Left forelimb (tissue), 1 donor: ENCODE results near the gene CLEC18C.
"Not testable (repeated sequence)": the region's sequence is repeated elsewhere in the genome, so short reads cannot be mapped to it uniquely, and the experiment has no call there.

Experiments used
- DNase-seq: peaks from one replicate; pipeline ENCODE4 v3.0.0-alpha.2; 2018; ENCODE audit warnings: low spot score

CLEC18C gene

GRCh38 chr16:70173212-70173837 lies at the start of gene CLEC18C:
TSS of gene CLEC18C (plus strand) at chr16:70173787. CDS start at chr16:70174279, 492 bp downstream.
- not testable (repeated sequence) for DNase-seq

DNA sequence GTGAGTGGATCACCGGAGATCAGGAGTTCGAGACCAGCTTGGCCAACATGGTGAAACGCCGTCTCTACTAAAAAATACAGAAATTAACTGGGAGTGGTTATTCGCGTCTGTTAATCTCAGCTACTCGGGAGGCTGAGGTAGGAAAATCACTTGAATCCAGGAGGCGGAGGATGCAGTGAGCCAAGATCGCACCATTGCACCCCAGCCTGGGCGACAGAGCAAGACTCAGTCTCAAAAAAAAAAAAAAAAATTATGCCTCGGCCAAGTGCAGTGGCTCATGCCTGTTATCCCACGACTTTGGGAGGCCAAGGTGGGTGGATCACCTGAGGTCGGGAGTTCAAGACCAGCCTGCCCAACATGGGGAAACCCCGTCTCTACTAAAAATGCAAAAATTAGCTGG lies 49.8 kb upstream of the CLEC18C start:
- not testable (repeated sequence) for DNase-seq

- DNase-seq = not testable (repeated sequence)
Observed at GRCh38 chr16:70126226-70126625, 47.4 kb upstream of the CLEC18C start.

DNA sequence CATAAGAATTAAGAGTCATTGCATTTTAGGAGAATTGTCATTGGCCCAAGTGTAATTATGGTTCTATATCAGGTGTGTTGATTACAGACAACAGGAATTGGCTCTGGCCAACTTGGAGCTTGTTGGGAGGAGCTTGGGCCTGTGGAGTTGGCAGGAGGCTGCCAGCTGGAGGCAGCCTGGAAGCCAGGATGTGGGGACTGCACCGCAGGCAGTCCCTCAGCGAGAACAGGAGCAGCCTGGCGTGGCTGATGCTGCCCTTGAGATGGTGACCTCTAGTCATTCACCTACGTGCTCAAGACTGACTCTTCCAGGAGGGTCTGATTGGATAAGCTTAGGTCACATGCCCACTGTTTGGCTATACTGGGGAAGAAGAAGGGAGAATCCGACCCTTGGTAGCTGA lies 45.9 kb upstream of the CLEC18C start:
- DNase-seq = not testable (repeated sequence)

- not testable (repeated sequence) for DNase-seq
Observed at GRCh38 chr16:70128844-70129243, 44.7 kb upstream of the CLEC18C start.

GRCh38 chr16:70135796-70136195 lies 37.8 kb upstream of the CLEC18C start:
- not testable (repeated sequence) for DNase-seq

GRCh38 chr16:70136595-70136994 lies 37.0 kb upstream of the CLEC18C start:
- not testable (repeated sequence) for DNase-seq

DNA sequence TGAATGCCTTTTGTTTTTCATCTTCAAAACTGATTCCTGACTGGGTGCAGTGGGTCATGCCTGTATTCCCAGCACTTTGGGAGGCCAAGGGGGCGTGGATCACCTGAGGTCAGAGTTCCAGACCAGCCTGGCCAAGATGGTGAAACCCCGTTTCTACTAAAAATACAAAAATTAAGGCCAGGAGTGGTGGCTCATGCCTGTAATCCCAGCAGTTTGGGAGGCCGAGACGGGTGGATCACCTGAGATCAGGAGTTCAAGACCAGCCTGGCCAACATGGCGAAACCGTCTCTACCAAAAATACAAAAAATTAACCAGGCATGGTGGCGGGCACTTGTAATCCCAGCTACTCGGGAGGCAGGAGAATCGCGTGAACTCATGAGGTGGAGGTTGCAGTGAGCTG lies 30.8 kb upstream of the CLEC18C start:
- not testable (repeated sequence) for DNase-seq

DNA sequence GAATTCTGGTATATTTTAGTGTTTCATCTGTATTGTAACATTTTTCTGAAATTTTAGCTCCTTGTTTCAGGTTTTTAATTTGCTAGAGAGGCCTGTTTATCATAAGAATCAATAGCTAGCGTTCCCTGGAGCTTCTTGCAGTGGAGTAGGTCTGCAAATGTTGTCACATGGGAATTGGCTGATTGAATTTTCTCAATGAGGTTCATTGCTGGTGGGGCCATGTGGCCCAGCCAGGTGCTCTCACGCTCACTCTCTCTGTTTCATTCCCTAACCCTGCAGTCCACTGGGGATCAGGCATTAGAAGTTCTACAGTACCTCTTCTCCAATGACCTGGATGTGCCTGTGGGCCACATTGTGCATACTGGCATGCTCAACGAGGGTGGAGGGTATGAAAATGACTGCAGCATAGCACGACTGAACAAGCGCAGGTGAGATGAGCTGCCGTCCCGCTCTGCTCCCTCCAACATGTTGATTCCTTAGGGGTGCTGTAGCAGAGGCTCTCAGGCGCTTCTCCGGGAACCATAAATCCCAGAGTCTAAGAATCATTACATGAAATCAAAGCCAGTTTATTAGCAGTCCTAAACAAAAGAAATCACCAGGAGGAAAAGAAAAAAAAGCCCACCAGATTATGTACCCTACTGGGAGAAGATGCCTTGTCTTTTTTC lies 30.2 kb upstream of the CLEC18C start:
- DNase-seq = not testable (repeated sequence)

DNA sequence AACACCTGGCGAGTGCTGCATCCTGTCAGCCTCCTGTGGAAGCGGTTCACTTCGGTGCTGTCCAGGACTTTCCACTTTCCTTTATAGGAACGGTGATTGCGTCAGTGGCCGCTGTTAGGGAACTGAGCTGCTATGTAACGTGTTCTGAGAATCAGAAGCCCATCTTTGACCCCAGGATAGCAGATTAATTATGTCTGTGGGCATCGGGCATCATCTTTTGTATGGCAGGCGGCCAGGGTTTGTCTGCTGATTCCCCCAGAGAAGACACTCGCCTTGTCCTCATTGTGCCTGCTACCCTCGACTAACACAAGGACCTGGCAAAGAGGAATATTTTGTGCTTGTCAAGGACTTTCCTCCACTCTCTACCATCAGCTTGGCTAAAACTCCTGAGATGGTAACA lies 25.7 kb upstream of the CLEC18C start:
- DNase-seq = not testable (repeated sequence)

DNA sequence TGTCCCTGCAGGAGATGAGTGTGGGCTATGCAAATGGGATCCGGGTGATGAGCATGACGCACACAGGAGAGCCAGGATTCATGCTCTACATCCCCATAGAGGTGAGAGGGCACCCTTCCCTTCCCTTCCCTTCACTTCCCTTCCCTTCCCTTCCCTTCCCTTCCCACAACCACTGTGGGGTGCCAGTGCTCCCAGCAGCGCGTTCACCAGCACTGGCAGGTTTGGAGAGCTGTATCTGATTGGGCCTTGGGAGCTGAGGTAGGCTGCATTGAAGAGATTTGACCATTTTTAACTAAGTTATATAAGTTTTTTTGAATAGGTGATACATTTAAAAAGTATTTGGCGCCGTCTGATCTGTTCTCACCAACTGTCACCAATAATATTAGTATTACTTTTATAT lies 25.1 kb upstream of the CLEC18C start:
- DNase-seq = not testable (repeated sequence)

DNA sequence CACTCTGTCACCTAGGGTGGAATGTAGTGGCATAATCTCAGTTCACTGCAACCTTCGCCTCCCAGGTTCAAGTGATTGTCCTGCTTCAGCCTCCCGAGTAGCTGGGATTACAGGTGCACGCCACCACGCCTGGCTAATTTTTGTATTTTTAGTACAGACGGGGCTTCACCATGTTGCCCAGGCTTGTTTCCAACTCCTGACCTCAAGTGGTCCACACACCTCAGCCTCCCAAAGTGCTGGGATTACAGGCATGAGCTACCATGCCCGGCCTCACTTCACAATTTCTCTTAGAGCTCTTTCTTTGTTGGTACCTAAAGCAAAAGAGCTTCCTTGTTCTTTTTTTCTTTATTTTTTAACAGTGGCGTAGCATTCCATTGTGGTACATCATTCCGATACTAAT lies 24.3 kb upstream of the CLEC18C start:
- DNase-seq = not testable (repeated sequence)

- no peak for DNase-seq
Observed at GRCh38 chr16:70151391-70151790, 22.2 kb upstream of the CLEC18C start.

- no peak for DNase-seq
Observed at GRCh38 chr16:70151941-70152509, 21.6 kb upstream of the CLEC18C start.

DNA sequence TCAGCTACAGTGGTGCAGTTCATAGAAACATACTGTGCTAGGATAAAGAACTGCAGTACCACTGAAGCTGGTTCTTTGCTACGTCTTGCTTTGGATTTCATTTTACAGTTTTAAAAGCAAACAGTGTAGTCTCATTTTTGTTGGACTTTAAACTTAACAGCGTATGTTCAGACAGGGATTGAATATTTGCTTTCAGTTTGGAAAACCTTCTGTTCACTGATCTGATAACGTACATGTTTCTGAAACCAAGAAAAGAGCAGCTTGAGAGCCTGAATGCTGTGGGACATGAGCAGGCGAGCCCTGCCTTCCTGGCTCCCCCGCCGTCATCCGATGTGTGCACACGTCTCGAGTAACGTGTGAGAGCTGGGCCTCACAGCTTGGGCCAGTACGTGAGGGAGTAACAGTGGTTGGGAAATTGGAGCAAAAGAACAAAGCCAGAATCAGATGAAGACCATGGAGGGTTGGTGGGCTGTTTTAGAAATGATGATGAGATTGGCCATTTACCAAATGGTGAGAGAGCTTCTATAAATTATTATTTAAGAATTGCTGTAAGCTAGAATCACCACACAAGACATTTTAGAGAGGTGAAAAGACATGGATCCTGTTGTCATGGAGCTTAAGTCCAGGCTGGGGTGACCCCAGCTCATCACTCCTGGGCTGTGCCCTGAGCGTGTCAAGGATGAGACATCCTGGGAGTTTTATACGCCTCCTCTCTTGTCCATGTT lies 20.8 kb upstream of the CLEC18C start:
- DNase-seq = no peak

DNA sequence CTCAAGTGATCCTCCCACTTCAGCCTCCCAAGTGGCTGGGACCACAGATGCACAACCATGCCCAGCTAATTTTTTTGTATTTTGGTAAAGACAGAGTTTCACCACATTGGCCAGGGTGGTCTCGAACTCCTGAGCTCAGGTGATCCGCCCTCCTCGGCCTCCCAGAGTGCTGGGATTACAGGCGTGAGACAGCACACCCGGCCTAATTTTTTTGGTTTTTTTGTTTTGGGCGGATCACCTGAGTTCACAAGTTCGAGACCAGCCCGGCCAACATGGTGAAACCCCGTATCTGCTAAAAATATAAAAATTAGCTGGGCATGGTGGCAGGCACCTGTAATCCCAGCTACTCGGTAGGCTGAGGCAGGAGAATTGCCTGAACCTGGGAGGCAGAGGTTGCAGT lies 18.9 kb upstream of the CLEC18C start:
- DNase-seq = not testable (repeated sequence)

DNA sequence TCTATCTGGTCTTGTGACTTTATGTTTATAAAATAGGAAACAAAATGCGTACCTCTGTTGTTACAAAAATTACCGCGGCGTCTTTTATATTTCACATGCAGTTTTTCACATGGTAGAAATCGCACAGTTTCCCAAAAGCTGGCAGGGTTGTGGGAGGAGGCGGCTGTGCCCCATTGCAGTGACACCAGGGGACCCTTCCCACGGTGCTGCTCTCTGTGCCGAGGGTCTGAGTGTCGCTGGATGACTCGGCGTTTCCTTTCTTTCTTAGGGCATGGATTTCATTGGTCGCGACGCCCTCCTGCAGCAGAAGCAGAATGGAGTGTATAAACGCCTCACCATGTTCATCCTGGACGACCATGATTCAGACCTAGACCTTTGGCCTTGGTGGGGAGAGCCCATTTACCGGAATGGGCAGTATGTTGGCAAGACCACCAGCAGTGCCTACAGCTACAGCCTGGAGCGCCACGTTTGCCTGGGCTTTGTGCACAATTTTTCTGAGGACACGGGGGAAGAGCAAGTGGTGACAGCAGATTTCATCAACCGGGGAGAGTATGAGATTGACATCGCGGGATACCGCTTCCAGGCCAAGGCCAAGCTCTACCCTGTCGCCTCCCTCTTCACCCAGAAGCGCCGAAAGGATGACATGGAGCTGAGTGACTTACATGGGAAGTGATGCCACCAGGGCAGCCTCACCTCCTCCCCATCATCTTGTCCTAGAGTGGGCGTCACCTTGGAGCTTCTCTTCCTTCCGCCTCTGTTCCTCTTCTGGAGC lies 17.2 kb upstream of the CLEC18C start:
- no peak for DNase-seq

- DNase-seq = no peak
Observed at GRCh38 chr16:70157105-70157476, 16.5 kb upstream of the CLEC18C start.

DNA sequence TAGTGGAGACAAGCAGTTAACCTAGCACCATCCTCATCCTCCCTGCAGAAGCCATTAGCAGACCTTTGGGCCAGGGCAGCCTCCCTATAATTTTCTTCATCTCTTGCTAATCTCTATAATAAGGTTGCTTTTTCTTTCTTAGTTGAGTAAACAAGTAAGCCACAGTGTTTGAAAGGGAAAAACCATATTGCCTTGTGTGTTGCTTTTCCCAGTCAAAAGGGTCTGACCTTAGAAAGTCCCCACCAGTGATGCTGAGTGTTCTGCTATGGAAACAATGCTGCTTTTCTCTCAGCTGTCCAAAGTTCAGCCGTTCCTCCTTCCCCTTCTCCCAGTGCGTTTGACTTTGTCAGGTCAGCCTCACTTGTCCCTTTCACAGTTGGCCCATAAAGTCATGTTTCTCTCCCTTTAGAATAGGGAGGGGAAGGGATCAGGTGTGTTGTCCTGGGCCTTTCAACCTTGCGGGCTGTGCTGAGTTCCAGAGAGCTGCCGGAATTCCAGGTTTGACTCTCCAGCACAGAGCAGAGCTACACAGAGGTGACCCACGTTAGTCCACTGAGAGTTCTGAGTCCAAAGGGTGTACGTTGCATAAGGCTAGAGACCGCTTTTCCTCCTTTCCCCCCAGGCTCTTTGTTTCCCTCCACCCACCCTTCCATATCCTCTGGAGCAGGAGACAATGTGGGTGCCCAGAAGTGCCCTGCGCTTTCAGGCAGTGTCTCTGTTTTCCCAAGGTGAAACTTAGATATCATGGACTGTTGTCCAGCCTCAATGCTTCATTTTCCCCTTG lies 15.9 kb upstream of the CLEC18C start:
- DNase-seq = no peak

DNA sequence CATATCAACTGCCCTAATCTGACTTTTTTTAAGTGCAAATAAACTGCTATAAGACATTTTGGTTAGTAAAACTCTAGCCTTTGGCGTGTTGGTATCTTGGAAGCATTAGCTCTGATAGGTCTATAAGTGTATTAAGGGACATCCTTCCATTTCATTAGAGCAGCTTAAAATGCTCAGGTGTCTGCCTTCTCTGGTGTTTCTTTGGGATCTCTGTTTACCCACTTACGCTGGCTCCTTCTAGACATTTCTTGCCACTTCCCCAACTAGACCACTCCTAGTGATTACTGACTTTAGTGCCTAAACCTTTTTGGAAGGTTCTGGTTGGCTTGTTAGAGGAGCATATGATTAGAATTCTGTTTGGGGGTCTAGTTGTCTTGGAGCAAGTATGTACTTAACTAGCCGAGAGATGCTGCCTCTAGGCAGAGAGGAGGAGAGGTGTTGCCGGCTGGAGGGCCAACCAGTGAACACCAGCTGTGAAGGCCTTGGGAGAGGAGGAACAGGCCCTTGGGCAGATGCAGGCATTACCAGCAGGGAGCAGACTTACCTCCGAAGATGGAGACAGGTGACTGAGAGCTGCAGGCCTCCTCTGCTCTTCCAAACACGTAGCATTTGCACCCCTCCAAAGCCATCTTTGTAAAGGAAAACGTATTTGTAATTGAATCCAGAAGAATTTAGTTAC lies 15.2 kb upstream of the CLEC18C start:
- no peak for DNase-seq
